ENCODE results near the gene FGD2. TPM values are rescaled to one million over a fixed set of nuclear protein-coding genes. Genes with fewer than 3 reads are reported as not detected.

Gene FGD2
- total and polyA plus RNA-seq, 2 donors (not counting 1 experiment from before 2014, with no cell fraction given) = 352 to 682 TPM

GRCh38 chr6:36964349-36964748 is 41.1 kb upstream of the FGD2 start:
- Mint-ChIP-seq H3K27ac (peak overlapping the region; percentile 92), H3K9me3 (ENCODE audit: insufficient read depth) (no peaks in the 10 kb centered on the region), H3K4me3 (no peak overlapping the region), H3K4me1 (peaks cover 35% of the 10 kb centered on the region), H3K27me3 (no peaks in the 10 kb centered on the region)
- DNase-seq (no peak), ATAC-seq (ENCODE audit: low read depth) (no peak)
- ChIA-PET CTCF (interaction anchor here (0.9 to 2.4 kb wide), 2 partner anchors 10 to 54 kb away, joined by 3 to 14 read pairs; partner anchors contain the start of gene PI16), POLR2A (interaction anchor here (1.2 kb wide), 1 partner anchor 43 kb away, joined by 4 read pairs; no protein-coding TSS in a partner anchor)
- Histone ChIP-seq H3K4me2 (replicated peaks; ENCODE audit: low read depth, low read length, poor library complexity, severe bottlenecking) (peak overlapping the region; percentile 67), H3K9ac (ENCODE audit: low read length) (no peak overlapping the region), H3K4me3 (ENCODE audit: control extremely low read depth in 1 of 5, extremely low read depth in 1 of 5, insufficient read depth in 1 of 5, low read depth in 2 of 5, low read length in 4 of 5) (no peak overlapping the region), H2AFZ (ENCODE audit: insufficient read depth, low read depth, low read length, poor library complexity, severe bottlenecking) (no peak overlapping the region), H4K20me1 (ENCODE audit: control insufficient read depth, insufficient read depth, low read length, poor library complexity, severe bottlenecking) (no peaks in the 10 kb centered on the region), H3K4me1 (ENCODE audit: control insufficient read depth in 2 of 2, insufficient read depth in 2 of 2, low read length in 2 of 2) (peaks cover 22 to 30% of the 10 kb centered on the region in 2 donors), H3K27ac (ENCODE audit: low read length in 2 of 2) (peak overlapping the region; percentile 58 to 61), H3K9me3 (ENCODE audit: control extremely low read depth in 1 of 3, control insufficient read depth in 2 of 3, insufficient read depth in 1 of 3, low read length in 2 of 3) (no peaks in the 10 kb centered on the region), H3K36me3 (replicated peaks in 1 of 2; ENCODE audit: control extremely low read depth in 1 of 2, control insufficient read depth in 1 of 2, extremely low read depth in 1 of 2, insufficient read depth in 2 of 2, low read length in 1 of 2) (peaks cover 0 to 25% of the 10 kb centered on the region in 2 experiments), H3K27me3 (replicated peaks in 1 of 4; ENCODE audit: control extremely low read depth in 1 of 4, control insufficient read depth in 3 of 4, insufficient read depth in 4 of 4, low read length in 3 of 4) (no peaks in the 10 kb centered on the region), H3K79me2 (ENCODE audit: control insufficient read depth, insufficient read depth, low read length) (no peaks in the 10 kb centered on the region)
- WGBS (ENCODE audit: insufficient coverage) = 100% methylated on average over 3 of the region's 6 CpGs
- intact Hi-C loops (cut with micrococcal nuclease) = no loop called here
- TF ChIP-seq EZH2 (IDR thresholded peaks at IDR 0.05; ENCODE audit: borderline replicate concordance, insufficient read depth, low read depth, low read length, poor library complexity, severe bottlenecking) = no peak
- TF ChIP-seq, protein P1, sequence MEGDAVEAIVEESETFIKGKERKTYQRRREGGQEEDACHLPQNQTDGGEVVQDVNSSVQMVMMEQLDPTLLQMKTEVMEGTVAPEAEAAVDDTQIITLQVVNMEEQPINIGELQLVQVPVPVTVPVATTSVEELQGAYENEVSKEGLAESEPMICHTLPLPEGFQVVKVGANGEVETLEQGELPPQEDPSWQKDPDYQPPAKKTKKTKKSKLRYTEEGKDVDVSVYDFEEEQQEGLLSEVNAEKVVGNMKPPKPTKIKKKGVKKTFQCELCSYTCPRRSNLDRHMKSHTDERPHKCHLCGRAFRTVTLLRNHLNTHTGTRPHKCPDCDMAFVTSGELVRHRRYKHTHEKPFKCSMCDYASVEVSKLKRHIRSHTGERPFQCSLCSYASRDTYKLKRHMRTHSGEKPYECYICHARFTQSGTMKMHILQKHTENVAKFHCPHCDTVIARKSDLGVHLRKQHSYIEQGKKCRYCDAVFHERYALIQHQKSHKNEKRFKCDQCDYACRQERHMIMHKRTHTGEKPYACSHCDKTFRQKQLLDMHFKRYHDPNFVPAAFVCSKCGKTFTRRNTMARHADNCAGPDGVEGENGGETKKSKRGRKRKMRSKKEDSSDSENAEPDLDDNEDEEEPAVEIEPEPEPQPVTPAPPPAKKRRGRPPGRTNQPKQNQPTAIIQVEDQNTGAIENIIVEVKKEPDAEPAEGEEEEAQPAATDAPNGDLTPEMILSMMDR (IDR thresholded peaks at IDR 0.05) = no peak

DNA sequence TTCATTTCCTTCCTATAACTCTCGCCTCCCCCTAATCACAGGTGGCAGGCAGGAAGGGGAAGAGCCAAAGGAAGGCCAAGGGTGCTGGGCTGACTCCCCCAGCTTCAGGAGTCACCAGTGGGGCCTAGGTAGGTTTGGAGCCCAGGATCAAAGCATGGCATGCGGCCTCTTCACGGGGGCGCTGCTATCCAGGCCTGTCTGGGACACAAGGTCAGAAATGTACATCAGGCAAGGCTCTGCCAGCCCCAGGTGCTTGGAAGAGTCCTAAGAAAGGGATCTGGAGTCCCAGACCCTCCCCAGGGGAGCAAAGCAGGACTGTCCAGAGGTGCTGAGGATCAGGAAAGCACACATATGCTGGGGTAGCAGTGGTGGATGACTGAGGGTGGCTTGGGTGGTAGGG is 40.5 kb upstream of the FGD2 start:
- Histone ChIP-seq H4K20me1 (ENCODE audit: control insufficient read depth, insufficient read depth, low read length, poor library complexity, severe bottlenecking) (no peaks in the 10 kb centered on the region), H3K79me2 (ENCODE audit: control insufficient read depth, insufficient read depth, low read length) (no peaks in the 10 kb centered on the region), H3K4me1 (ENCODE audit: control insufficient read depth in 2 of 2, insufficient read depth in 2 of 2, low read length in 2 of 2) (peaks cover 22 to 30% of the 10 kb centered on the region in 2 donors), H3K9ac (ENCODE audit: low read length) (no peak overlapping the region), H3K4me3 (ENCODE audit: control extremely low read depth in 1 of 5, extremely low read depth in 1 of 5, insufficient read depth in 1 of 5, low read depth in 2 of 5, low read length in 4 of 5) (no peak overlapping the region), H3K27me3 (replicated peaks in 1 of 4; ENCODE audit: control extremely low read depth in 1 of 4, control insufficient read depth in 3 of 4, insufficient read depth in 4 of 4, low read length in 3 of 4) (no peaks in the 10 kb centered on the region), H3K4me2 (replicated peaks; ENCODE audit: low read depth, low read length, poor library complexity, severe bottlenecking) (no peak overlapping the region), H2AFZ (ENCODE audit: insufficient read depth, low read depth, low read length, poor library complexity, severe bottlenecking) (no peak overlapping the region), H3K9me3 (ENCODE audit: control extremely low read depth in 1 of 3, control insufficient read depth in 2 of 3, insufficient read depth in 1 of 3, low read length in 2 of 3) (no peaks in the 10 kb centered on the region), H3K36me3 (replicated peaks in 1 of 2; ENCODE audit: control extremely low read depth in 1 of 2, control insufficient read depth in 1 of 2, extremely low read depth in 1 of 2, insufficient read depth in 2 of 2, low read length in 1 of 2) (peaks cover 0 to 31% of the 10 kb centered on the region in 2 experiments), H3K27ac (ENCODE audit: low read length in 2 of 2) (peak overlapping the region in 1 of 2 donors; percentile 58)
- intact Hi-C loops (cut with micrococcal nuclease) = no loop called here
- Mint-ChIP-seq H3K4me3 (no peak overlapping the region), H3K27me3 (no peaks in the 10 kb centered on the region), H3K9me3 (ENCODE audit: insufficient read depth) (no peaks in the 10 kb centered on the region), H3K4me1 (peaks cover 35% of the 10 kb centered on the region), H3K27ac (peak overlapping the region; percentile 80)
- ChIA-PET CTCF (interaction anchor here (2.4 kb wide), 1 partner anchor 53 kb away, joined by 14 read pairs; no protein-coding TSS in a partner anchor), POLR2A (no interaction called here)
- TF ChIP-seq, protein P1 (IDR thresholded peaks at IDR 0.05) = no peak
- TF ChIP-seq EZH2 (IDR thresholded peaks at IDR 0.05; ENCODE audit: borderline replicate concordance, insufficient read depth, low read depth, low read length, poor library complexity, severe bottlenecking) = no peak
- ATAC-seq (ENCODE audit: low read depth) (no peak), DNase-seq (no peak)
- WGBS (ENCODE audit: insufficient coverage) = 74% methylated on average over 3 of the region's 4 CpGs
